Fibroblast of skin of abdomen (primary cell): ENCODE measurements around the gene TMC5.
A peak's percentile ranks its signal among the peaks of the same experiment; 100 is the strongest.

Experiments used
- DNase-seq: peaks from one replicate; pipeline ENCODE4 v3.0.0-alpha.2; 2013

The TMC5 gene

DNA sequence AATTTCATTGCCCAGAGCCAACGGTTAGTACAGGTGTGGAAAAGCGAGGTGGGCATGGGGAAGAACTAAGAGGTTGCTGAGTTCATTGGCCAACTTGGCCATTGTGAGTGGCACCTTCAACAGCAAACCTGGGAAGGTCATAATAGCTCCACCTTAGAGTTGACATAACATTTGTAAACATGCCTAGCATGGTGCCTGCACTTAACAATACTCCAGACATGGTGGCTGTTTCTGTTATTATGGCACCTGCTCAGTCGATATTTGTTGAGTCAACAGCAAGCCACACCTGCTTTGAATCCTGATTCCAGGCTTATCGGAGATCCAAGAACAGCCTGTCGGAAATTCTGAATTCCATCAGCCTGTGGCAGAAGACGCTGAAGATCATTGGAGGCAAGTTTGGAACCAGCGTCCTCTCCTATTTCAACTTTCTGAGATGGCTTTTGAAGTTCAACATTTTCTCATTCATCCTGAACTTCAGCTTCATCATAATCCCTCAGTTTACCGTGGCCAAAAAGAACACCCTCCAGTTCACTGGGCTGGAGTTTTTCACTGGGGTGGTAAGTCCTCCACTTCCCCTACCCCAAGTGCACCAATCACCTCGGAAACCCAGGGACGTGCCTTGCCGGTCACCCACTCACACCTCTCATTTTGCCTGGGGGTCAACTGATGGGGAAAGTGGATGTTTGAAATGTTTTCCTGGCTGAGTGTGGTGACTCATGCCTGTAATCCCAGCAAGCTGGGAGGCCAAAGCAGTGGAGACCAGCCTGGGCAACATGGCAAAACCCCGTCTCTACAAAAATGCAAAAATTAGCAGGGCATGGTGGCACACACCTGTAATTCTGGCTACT, 46.0 kb downstream of the TMC5 start:
- DNase-seq = no peak

GRCh38 chr16:19468300-19468699, 50.6 kb downstream of the TMC5 start:
- DNase-seq = no peak

GRCh38 chr16:19472482-19472881, 54.8 kb downstream of the TMC5 start:
- no peak for DNase-seq

- no peak for DNase-seq
Measured at GRCh38 chr16:19474617-19475016, 56.9 kb downstream of the TMC5 start.

- DNase-seq = no peak
Measured at GRCh38 chr16:19478505-19478904, 60.8 kb downstream of the TMC5 start.

DNA sequence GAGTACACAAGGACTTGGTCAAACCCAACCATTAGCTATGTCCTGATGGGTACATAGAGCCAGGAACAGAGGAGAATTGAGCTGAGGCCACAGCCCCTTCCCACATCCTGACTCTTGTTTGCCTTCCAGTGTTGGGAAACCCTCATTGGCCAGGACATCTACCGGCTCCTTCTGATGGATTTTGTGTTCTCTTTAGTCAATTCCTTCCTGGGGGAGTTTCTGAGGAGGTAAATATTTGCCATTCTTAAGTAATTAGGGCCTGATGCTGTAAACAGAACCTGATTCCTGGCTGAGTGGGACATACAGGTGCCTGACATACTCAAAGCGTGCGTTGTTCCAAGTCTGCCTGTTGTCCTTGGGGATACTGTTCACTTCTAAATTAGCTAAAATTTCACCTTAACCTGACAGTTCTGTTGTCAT, 61.6 kb downstream of the TMC5 start:
- DNase-seq = no peak

GRCh38 chr16:19481296-19481695, 63.6 kb downstream of the TMC5 start:
- DNase-seq = no peak

DNA sequence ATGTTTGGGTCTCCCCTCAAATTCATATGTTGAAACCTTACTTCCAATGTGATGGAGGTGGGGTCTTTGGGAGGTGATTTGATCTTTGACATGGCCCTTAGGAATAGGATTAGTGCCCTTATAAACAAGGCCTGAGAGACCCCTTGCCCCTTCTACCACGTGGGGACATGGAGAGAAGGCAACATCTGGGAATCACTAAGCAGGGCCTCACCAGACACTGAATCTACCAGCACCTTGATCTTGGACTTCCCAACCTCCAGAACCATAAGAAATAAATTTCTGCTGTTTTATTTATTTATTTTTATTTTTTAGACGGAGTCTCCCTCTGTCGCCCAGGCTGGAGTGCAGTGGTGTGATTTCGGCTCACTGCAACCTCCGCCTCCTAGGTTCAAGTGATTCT, 64.1 kb downstream of the TMC5 start:
- DNase-seq = no peak

- DNase-seq = no peak
Measured at GRCh38 chr16:19482291-19482690, 64.6 kb downstream of the TMC5 start.

DNA sequence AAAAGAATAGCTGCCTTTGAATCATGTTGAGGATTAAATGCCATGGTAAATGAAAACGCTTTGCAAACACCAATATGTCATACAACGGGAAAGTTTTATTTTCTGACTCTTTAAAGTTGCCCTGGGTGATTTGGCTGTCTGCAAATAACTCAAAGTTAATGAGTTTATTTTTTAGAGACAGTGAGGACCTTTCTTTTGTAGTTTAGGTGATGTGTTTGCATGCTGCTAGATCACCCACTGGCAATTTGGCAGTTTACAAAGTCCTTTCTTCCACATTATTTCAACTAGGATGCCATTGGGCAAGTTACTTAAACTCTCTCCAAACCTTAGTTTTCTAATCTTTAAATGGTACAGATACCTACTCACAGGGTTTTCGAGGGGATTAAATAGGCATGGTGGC, 66.4 kb downstream of the TMC5 start:
- DNase-seq = no peak

DNA sequence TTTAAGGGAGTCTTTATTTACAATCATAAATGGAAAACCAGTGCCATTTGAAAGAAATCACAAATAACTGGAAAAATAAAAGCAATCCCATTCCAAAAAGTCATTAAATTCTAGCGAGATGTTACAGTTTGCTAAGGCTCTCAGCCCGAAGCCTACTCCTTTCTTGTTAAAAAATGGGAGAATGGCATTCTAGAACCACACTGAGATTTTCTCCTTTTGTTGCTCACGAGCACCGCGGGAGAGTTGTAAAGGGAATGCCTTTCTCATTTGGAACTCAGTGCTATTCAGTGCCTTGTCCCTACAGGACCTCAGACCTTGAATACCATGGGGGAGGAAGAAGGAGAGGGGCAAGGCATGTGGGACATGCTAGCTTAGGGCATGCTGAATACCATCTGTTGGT, 67.9 kb downstream of the TMC5 start:
- no peak for DNase-seq

GRCh38 chr16:19486051-19486450, 68.4 kb downstream of the TMC5 start:
- DNase-seq = no peak

GRCh38 chr16:19486750-19487325, 69.2 kb downstream of the TMC5 start:
- DNase-seq = no peak

DNA sequence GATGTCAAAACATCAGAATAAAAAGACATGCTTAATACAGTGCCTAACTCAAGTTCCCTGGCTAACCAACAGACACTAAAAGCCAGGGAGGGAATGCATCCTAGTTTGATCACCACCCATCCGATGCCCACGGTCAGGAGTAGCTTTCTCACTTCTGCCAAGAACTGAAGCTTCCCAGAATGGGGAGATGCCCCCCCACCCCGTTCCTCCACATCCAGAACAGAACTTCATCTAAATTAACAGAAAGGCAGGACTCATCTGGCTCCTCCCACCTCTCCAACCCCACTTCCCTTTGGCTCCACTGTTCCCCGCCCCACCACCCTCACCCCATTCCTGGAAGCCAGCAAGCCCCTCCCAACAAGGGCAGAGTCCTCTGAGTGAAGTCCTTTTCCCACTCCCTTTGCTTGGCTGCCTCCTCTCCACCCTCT, 70.5 kb downstream of the TMC5 start:
- DNase-seq = no peak

GRCh38 chr16:19490619-19491018, 72.9 kb downstream of the TMC5 start:
- no peak for DNase-seq

GRCh38 chr16:19497176-19497575, 79.5 kb downstream of the TMC5 start:
- no peak for DNase-seq

DNA sequence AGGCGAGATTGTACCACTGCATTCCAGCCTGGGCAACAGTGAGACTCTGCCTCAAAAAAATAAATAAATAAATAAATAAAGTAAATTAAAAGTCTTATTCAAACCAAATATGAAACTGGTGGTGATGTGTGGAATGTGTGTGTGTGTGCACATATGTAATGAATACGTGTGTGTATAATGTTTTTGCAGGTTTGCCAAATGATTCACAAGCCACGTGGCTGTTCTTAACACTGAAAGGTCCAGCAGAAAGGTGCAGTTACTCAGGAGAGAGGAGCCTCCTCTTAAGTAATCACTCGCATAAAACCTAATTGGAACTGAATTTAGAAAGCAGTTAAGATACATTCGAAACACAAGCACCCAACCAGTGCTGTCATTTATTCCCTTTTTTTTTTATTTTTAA, 81.3 kb downstream of the TMC5 start:
- DNase-seq = peak; percentile 18

GRCh38 chr16:19499481-19499880, 81.8 kb downstream of the TMC5 start:
- no peak for DNase-seq

- peak; percentile 69 for DNase-seq
Measured at GRCh38 chr16:19502395-19503131, 84.9 kb downstream of the TMC5 start.

DNA sequence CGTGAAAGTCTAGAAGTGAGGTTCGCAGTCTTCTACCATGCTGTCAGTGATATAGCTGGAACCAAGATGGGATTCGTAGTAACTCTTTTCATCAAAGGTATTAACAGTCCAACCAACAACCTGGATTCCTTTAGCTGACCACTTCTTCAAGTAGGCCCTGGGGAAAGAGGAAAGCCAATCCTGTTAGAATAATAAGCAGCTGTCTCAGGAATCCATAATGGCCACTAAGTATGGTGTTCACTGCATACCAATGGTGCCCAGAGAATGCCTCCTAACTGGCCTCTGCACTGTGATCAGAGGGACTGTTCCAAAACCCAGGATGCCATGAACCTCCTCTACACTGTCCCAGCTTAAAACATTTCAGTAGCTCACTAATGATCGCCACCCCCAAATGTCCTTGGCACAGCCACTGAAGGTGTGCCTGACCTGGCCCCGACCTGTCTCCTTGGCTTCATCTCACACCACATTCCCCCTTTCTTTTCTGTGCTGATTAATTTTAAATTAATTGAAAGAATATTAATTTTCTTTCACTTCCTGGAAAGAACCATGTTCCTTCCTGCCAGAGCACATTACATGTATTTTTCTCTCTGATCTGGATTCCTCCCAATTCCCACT, 85.9 kb downstream of the TMC5 start:
- no peak for DNase-seq

GRCh38 chr16:19505600-19506303, 88.1 kb downstream of the TMC5 start:
- no peak for DNase-seq

- DNase-seq = no peak
Measured at GRCh38 chr16:19506965-19507364, 89.3 kb downstream of the TMC5 start.

DNA sequence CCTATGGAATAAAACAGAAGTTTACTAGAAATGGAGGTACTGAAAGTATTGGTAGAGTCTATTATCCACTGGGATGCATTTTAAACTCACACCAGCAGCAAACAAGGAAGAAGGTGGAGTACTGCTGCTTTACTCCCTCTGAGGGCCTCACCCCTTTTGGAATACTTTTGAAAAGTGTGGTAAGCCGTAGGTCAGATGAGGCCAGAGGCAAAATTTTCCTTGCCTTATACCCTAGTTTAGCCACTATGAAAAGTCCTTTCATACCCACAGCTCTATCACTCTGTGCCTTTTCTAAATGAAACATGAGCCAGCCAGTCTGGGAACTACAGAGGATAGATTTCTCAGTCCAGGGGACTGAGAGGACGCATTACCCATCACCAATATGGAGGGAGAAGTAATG, 90.2 kb downstream of the TMC5 start:
- DNase-seq = no peak
